ENCODE data around the gene AP2A1. TPM values are rescaled to one million over a fixed set of nuclear protein-coding genes. Genes with fewer than 3 reads are reported as not detected.
A peak's percentile ranks its signal among the peaks of the same experiment; 100 is the strongest.

AP2A1 gene
- total and polyA plus RNA-seq, 2 of the 13 experiments (the other 11 are each of a cell fraction or from before 2014, with no cell fraction given), result 22.7 to 39.7 TPM

GRCh38 chr19:49771674-49772139, 4.9 kb downstream of the AP2A1 start (continued):
- TF ChIP-seq ZFP37 (CRISPR knock-in tag; IDR thresholded peaks at IDR 0.05; ENCODE audit: borderline replicate concordance) (peak; percentile 60; the same call in 1 of the 2 replicates), TEAD3 (CRISPR knock-in tag; optimal IDR thresholded peaks at IDR 0.05; ENCODE audit: borderline replicate concordance) (peak; percentile 40), FOXA3 (CRISPR knock-in tag; IDR thresholded peaks at IDR 0.05) (peak; percentile 20; the same call in 1 of the 2 replicates), POGK (CRISPR knock-in tag; conservative IDR thresholded peaks at IDR 0.05) (no peak), ZMYM4 (CRISPR knock-in tag; IDR thresholded peaks at IDR 0.05) (0 out of 2 replicates have a peak, but pooled peaks have one; percentile 13), HOXA3 (CRISPR knock-in tag; IDR thresholded peaks at IDR 0.05) (peak; percentile 87), SRY (CRISPR knock-in tag; IDR thresholded peaks at IDR 0.05) (0 out of 2 replicates have a peak, but pooled peaks have one; percentile 43), SNAI1 (CRISPR knock-in tag; IDR thresholded peaks at IDR 0.05; ENCODE audit: borderline replicate concordance) (no peak), ZNF652 (CRISPR knock-in tag; IDR thresholded peaks at IDR 0.05; ENCODE audit: borderline replicate concordance, low read depth) (no peak), HHEX (CRISPR knock-in tag; IDR thresholded peaks at IDR 0.05) (no peak), ZNF589 (CRISPR knock-in tag; conservative IDR thresholded peaks at IDR 0.05) (no peak), ZNF547 (CRISPR knock-in tag; IDR thresholded peaks at IDR 0.05) (0 out of 2 replicates have a peak, but pooled peaks have one; percentile 19), SAP130 (CRISPR knock-in tag; IDR thresholded peaks at IDR 0.05; ENCODE audit: low read depth) (peak; percentile 84), ZEB1 (IDR thresholded peaks at IDR 0.05; ENCODE audit: insufficient replicate concordance, low read depth) (no peak), HDAC2 (CRISPR knock-in tag; IDR thresholded peaks at IDR 0.05) (peak; percentile 71; the same call in 1 of the 2 replicates), NR2F2 (IDR thresholded peaks at IDR 0.05; ENCODE audit: borderline replicate concordance, low read depth) (no peak), ZNF775 (CRISPR knock-in tag; IDR thresholded peaks at IDR 0.05; ENCODE audit: borderline replicate concordance) (no peak), ESRRA (CRISPR knock-in tag; IDR thresholded peaks at IDR 0.05; ENCODE audit: low read depth) (peak; percentile 28; the same call in 1 of the 2 replicates), ZNF274 (CRISPR knock-in tag; IDR thresholded peaks at IDR 0.05) (0 out of 2 replicates have a peak, but pooled peaks have one; percentile 39), ZNF292 (CRISPR knock-in tag; IDR thresholded peaks at IDR 0.05; ENCODE audit: borderline replicate concordance, low read depth) (peak; percentile 90)
- TF ChIP-seq, protein P1, sequence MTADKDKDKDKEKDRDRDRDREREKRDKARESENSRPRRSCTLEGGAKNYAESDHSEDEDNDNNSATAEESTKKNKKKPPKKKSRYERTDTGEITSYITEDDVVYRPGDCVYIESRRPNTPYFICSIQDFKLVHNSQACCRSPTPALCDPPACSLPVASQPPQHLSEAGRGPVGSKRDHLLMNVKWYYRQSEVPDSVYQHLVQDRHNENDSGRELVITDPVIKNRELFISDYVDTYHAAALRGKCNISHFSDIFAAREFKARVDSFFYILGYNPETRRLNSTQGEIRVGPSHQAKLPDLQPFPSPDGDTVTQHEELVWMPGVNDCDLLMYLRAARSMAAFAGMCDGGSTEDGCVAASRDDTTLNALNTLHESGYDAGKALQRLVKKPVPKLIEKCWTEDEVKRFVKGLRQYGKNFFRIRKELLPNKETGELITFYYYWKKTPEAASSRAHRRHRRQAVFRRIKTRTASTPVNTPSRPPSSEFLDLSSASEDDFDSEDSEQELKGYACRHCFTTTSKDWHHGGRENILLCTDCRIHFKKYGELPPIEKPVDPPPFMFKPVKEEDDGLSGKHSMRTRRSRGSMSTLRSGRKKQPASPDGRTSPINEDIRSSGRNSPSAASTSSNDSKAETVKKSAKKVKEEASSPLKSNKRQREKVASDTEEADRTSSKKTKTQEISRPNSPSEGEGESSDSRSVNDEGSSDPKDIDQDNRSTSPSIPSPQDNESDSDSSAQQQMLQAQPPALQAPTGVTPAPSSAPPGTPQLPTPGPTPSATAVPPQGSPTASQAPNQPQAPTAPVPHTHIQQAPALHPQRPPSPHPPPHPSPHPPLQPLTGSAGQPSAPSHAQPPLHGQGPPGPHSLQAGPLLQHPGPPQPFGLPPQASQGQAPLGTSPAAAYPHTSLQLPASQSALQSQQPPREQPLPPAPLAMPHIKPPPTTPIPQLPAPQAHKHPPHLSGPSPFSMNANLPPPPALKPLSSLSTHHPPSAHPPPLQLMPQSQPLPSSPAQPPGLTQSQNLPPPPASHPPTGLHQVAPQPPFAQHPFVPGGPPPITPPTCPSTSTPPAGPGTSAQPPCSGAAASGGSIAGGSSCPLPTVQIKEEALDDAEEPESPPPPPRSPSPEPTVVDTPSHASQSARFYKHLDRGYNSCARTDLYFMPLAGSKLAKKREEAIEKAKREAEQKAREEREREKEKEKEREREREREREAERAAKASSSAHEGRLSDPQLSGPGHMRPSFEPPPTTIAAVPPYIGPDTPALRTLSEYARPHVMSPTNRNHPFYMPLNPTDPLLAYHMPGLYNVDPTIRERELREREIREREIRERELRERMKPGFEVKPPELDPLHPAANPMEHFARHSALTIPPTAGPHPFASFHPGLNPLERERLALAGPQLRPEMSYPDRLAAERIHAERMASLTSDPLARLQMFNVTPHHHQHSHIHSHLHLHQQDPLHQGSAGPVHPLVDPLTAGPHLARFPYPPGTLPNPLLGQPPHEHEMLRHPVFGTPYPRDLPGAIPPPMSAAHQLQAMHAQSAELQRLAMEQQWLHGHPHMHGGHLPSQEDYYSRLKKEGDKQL (CRISPR knock-in tag; IDR thresholded peaks at IDR 0.05; ENCODE audit: low read depth), result no peak
- TF ChIP-seq, protein P2, sequence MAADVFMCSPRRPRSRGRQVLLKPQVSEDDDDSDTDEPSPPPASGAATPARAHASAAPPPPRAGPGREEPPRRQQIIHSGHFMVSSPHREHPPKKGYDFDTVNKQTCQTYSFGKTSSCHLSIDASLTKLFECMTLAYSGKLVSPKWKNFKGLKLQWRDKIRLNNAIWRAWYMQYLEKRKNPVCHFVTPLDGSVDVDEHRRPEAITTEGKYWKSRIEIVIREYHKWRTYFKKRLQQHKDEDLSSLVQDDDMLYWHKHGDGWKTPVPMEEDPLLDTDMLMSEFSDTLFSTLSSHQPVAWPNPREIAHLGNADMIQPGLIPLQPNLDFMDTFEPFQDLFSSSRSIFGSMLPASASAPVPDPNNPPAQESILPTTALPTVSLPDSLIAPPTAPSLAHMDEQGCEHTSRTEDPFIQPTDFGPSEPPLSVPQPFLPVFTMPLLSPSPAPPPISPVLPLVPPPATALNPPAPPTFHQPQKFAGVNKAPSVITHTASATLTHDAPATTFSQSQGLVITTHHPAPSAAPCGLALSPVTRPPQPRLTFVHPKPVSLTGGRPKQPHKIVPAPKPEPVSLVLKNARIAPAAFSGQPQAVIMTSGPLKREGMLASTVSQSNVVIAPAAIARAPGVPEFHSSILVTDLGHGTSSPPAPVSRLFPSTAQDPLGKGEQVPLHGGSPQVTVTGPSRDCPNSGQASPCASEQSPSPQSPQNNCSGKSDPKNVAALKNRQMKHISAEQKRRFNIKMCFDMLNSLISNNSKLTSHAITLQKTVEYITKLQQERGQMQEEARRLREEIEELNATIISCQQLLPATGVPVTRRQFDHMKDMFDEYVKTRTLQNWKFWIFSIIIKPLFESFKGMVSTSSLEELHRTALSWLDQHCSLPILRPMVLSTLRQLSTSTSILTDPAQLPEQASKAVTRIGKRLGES (CRISPR knock-in tag; IDR thresholded peaks at IDR 0.05; ENCODE audit: borderline replicate concordance), result no peak
